Colon (tissue), 2 donors: Measurements from ENCODE around the gene PTPRF.
"Not testable (repeated sequence)": the region's sequence is repeated elsewhere in the genome, so short reads cannot be mapped to it uniquely, and the experiment has no call there.

Experiments used
- FAIRE-seq: peaks from 2 replicates; lab custom pipeline; 2012; peaks lifted over from hg19 to GRCh38; lab: Jason Lieb, UNC
- donor health status: control.
- donor health status: control.

Gene PTPRF

DNA sequence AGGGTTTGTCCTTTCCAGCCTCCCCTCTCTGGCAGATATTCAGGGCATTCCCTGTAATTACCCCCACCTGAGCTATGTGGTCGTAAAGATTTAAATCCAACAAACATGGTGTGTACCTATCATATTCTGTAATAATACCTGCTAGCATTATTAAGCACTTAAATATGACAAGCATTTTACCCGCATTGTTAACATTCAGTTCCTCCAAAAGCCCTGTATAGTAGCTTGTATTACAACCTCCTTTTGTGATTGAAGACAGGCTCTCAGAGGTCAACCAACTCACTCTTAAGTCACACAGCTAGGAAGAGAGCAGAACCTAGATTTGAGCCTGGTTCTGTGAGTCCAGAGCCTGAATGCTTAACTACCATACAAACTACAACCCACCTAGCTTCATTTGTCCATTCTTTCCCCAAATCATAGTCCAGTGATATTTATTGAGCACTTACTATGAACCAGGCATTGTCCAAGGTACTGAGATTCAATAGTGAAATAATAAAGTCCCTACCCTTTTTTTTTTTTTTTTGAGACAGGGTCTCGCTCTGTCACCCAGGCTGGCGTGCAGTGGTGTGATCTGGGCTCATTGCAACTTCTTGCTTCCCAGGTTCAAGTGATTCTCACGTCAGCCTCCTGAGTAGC, 105.4 kb downstream of the PTPRF start:
- FAIRE-seq: no peak

DNA sequence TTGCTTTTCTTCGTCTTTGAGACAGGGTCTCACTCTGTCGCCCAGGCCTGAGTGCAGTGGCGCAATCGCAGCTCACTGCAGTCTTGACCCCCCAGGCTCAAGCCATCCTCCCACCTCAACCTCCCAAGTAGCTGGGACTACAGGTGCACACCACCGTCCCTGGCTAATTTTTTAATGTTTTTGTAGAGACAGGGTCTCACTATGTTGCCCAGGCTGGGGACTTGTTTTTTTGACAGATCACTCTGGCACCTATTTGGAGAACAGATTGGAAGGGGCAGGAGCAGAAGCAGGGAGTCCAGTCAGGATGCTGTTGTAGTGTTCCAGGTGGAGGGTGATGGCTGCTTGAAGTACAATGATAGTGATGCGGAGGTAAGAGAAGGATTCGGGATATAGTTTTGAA, 106.6 kb downstream of the PTPRF start:
- no peak for FAIRE-seq

DNA sequence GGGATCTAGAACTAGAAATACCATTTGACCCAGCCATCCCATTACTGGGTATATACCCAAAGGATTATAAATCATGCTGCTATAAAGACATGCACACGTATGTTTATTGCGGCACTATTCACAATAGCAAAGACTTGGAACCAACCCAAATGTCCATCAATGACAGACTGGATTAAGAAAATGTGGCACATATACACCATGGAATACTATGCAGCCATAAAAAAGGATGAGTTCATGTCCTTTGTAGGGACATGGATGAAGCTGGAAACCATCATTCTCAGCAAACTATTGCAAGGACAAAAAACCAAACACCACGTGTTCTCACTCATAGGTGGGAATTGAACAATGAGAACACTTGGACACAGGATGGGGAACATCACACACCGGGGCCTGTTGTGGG, 107.7 kb downstream of the PTPRF start:
- FAIRE-seq: not testable (repeated sequence)

DNA sequence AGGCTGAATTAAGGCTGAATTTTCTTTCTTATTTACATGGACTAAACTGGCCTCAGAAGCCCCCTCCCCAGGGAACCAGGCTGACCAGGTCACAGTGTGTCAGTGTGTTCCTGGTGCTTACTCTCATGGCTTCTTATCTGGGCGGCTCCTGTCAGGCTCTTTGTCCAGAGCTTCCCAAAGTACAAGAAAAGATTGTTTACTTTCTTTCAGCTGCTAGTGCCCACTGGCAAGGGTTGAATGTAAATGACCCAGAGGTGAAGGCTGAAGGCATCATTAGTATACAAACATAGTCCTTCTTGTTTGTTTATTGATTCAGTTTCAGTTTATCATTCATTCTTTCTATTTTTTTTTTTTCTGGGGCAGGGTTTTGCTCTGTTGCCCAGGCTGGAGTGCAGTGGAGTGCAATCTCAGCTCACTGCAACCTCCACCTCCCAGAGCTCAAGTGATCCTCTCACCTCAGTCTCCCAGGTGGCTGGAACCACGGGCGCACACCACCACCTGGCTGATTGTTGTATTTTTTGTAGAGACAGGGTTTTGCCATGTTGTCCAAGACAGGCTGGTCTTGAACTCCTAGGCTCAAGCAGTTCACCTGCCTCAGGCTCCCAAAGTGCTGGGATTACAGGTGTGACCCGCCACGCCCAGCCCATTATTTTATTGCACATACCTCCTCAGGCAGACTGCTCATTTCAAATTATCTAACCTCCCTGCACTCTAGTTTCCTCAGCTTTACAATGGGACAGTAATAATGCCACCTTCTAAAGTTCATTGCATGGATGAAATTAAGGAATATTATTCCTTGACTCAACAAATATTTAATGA, 109.5 kb downstream of the PTPRF start:
- no peak for FAIRE-seq

DNA sequence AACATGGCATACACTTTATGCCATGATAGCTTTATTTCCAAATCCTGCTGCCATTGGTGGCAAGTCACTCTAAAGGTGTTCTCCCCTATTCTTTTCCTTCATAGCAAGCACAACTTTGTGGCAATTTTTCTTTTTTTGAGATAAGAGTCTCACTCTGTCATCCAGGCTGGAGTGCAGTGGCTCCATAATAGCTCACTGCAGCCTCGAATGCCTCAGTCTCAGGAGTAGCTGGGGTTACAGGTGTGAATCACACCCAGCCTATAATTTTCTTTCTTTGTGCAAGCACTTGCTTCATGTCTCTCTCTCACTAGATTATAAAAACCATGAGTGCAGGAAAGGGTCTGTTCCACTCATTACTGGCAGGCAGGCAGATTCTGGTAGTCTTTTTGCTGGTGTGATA, 113.9 kb downstream of the PTPRF start:
- FAIRE-seq: no peak

DNA sequence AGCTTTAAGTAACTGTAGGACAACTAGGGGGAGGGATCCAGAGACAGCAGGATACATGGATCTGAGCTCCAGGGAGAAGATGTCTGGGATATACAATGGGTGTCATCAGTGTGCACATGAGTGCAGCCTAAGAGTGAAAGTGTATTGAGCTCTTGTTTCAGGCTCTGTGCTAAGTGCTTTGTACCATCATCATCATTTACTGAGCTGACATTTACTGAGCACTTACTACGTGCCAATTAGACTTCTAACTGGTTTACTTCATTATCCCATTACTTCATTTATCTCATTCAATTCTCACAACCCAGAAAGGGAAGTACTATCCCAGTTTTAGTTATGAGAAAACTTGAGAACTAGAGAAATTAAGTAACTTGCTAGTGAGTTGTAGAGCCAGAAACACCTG, 114.8 kb downstream of the PTPRF start:
- FAIRE-seq: no peak

DNA sequence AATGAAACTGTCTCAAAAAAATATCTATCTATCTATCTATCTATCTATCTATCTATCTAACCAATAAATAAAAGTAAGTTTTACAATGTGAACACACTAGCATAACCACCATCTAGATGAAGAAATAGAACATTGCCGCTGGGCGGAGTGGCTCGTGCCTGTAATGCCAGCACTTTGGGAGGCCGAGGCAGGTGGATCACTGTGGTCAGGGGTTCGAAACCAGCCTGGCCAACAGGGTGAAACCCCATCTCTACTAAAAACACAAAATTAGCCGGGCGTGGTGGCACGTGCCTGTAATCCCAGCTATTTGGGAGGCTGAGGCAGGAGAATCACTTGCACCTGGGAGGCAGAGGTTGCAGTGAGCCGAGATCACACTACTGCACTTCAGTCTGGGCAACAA, 116.6 kb downstream of the PTPRF start:
- FAIRE-seq: not testable (repeated sequence)

DNA sequence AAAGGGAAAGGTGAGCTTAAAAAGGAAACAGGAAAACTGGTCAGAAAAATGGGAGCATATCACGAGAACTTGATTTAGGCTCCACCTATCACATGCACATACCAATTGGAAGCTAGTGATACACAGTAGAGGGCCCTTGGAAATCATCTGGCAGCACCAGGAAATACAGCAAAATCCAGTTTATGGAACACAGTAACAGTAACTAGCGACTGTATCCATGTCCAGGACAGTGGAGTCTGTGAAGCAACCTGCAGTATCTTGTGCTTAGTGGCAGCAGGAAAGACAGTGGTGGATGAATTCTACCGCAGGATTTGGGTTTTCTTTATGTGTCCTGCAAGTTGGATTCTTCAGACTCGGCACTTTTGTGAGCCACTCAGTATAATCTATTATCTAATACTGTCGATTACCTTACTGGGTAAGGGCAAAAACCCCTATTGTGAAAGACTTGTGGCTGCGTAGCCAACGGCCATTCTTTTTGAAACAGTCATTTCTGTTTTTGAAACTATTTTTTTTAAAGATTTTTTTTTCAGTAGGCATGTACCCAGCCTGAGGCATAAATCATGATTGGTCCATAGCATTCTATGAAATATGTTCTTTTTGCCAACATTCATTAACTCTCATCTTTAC, 117.7 kb downstream of the PTPRF start:
- no peak for FAIRE-seq

DNA sequence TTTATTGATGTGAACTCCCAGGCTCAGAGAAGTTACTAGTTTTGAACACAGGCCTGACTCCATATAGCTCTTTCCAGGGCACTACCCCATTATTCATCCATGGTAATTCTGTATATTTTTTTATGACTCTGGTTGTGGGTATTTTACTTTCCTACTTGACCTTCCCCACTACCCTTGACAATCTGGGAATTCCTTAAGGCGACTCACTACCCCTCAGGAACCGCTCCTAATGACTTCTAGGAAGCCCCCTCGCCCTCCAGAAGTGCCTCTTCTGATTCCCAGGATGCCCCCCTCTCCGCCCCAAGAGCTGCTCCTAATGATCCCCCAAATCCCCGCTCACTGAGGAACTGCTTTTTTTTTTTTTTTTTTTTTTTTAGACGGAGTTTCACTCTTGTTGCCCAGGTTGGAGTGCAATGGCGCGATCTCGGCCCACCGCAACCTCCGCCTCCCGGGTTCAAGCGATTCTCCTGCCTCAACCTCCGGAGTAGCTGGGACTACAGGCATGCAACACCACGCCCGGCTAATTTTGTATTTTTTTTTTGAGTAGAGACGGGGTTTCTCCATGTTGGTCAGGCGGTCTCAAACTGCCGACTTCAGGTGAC, 118.3 kb downstream of the PTPRF start:
- no peak for FAIRE-seq

DNA sequence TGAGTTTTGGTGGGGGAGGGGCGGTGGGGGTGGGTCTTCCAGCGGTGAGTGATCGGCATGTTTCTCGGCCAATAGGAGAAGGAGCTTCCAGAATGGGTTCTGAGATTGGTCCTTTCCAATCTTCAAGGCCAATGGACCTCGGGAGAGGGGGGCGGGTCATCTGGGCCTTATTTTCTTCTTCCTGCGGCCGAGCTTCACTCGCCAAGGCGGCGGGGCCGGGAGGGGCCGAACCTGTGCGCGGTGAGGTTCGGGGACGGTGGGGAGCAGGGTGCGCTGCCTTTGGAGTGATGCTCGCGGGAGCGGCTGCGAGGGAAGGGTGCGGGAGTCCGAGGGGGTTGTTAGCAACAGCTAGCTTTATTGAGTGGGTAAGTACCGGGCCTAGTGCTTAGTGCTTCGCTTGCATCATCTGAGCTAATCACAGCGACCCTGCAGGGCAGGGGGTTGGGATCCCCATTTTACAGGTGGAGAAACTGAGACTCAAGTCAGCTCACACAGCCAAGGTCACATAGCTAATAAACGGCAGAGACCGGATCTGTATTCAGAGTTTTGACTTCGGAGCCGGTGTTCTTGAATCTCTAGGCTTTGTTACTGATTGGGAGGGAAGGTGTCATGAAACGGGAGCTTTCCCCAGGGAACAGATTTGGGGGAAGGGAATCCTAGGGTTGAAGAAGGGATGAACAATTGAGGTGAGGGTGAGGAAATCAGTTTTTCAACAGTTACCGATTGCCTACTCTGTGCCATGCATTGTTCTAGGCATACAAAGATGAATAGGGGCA, 119.8 kb downstream of the PTPRF start:
- no peak for FAIRE-seq

DNA sequence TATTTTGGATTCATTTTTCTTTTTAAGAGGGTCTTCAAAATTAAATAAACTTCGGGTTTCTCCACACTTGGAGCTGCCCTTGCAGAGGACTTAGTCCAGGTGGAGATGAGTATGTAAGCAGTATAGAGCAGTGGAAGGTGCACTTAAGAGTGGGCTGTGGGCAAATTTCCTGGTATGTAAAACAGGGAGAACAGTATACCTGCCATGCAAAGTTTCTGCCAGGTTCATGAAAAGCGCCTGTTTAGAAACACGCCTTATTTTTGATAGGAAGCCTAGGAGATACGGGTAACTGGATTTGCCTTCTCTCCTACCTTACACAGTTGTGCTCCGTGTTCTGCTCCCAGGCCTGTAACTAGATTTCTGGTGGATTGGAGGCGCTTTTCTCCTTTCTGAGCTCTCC, 120.5 kb downstream of the PTPRF start:
- no peak for FAIRE-seq

DNA sequence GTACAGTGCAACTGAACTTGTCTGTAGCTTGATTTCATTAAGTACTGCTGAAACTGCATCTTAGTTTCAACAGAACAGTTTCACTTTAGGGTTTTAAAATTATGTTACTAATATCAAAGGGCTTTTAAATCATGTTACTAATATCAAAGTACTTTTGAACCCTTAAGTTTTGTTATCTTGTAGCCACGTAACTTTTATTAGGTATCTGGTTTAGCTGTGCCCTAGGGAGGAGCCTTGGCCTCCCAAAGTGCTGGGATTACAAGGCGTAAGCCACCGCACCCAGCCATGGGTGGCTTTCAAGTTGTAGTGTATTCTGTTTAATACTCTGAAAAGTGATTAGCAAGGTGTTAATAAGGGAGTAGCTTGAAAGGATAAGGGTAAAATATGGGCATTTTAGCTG, 121.2 kb downstream of the PTPRF start:
- no peak for FAIRE-seq

DNA sequence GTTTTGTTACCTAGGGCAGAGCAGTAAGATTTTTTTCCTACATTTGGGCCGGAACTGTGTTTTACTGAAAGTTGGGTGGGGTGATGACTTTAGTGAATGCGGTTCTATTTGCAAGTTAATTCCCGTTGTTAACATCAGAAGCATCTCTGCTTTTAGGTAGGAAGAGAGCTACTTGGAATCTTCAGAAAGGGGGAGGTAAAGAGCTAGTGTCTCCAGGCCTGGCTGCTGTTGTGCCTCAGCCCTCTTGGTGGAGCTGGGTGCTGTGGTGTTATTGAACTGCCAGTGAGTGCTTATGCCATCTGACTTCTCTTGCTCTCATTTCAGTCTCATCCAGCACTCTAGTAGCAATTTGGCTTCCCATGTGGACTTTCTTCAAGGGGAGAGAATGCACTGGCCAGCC, 122.7 kb downstream of the PTPRF start:
- FAIRE-seq: no peak

DNA sequence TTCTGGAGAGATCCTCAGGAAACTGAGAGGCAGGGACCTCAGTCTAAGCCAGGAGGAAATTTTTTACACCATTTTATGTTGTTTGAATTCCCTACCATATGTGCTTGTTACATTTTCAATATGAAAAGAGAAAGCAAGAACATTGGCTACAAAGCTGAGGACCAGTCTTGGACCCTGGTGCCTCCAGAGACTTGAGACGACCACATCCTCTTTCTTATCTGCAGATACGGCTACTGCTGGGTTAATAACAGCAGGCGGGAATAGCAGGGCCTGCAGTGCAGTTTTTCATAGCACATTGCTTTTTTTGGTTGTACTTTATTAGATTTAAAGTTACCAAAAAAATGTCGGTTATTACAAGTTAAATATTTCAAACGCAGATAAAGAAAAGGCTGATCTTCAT, 123.2 kb downstream of the PTPRF start:
- no peak for FAIRE-seq

DNA sequence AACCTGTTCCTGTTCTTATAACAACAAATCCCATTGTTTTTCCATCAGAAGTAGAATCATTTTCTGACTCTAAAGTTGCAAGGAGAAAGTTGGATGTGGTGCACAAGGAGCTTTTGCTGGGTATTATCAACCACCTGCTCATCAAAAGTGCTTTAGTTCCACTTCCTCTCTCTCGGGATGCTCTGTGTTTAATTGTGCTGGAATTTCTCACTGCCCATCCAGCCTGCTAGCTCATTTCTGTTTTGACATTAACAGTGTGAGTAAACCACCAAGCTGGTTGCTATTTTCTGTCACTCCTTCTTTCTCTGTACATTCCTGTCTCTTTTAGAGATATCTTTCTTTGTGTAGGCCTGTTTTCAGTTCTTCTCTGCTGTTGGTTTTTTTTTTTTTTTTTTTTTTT, 125.3 kb downstream of the PTPRF start:
- no peak for FAIRE-seq

DNA sequence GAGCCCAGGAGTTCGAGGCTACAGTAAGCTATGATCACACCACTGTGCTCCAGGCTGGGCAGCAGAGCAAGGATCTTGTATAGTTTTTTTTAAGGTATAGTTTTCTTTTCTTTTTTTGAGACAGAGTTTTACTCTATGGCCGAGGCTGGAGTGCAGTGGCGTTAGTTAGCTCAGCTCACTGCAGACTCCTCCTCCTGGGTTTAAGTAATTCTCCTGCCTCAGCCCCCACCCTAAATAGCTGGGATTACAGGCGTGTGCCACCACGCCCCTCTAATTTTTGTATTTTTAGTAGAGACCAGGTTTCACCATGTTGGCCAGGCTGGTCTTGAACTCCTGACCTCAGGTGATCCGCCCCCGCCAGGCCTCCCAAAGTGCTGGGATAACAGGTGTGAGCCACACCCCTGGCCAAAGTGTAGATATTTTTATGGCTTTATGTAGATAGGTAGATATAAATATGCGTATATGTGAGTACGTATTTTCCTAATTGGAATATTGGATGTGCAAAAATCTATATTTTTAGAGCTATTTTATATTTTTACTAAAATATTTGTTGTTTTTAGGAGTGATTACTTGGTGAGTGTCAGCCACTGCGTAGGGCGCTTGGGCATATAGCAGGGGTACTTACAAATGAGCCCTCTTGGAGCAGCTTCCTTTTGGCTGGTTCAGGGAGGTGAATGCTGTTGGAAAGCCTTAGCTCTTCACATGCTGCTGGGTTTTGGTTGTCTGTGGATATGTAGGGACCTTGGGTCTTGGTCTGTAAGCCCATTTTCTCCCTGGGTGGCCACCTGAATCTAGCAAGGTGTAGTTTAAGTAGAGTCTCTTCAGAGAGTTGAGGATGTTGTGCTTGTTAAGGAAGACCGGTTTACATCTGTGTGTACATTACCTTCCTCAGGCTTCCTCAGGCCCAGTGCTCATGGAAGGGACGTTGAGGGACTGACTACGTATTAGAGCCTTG, 128.8 kb downstream of the PTPRF start:
- FAIRE-seq: no peak

DNA sequence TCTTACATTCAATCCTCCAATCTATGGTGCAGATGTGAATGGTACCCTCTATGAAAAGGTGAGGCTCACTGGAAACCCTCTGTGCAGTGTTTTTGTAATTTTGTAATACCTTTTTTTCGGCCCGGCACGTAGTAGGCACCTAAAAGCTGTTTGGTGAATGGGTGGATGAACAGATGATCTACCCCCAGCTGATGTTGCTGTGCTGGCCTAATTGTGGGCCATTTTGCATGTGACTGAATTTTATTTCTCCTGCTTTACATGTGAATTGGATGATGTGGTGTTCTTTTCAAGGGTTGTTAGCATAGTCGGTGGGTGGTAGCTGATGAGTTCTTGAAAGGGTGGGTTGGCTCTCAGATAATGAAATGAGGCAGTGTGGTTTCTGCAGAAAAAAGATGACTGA, 129.7 kb downstream of the PTPRF start:
- FAIRE-seq: no peak

DNA sequence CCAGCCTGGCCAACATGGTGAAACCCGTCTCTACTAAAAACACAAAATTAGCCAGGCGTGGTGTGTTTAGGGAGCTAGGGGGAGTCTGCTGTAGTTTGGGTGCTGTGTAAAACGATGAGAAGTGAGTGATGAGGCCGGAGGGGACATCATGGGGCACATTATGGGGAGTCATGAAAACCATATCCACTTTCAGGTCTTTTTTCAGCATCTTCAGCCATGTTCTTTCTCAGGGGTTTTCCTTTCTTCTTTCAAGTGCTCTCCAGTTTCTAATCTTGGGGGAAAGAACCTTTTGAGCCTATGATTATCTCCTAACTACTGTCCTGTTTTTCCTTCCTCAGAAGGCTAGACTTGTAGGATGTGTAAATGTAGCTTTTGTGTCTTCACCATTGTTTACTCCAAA, 133.7 kb downstream of the PTPRF start:
- no peak for FAIRE-seq

DNA sequence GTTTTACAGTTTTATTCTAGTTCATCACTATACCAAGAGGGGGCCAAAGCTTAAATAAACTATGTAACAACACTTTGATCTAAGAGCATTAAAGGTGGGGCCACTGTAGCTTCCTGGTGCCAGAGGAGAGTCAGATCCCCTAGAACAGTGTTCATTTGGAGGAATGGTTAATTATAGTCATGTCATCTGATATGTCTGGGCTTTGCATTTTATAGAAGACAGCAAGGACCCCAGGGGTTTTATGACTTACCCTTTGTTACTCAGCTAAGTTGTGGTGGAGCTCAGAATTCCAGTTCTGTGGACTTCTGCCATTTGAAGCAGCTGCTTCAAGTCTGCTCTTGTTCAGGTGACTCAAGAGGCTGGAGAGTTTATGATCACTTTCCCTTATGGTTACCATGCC, 135.9 kb downstream of the PTPRF start:
- FAIRE-seq: no peak

DNA sequence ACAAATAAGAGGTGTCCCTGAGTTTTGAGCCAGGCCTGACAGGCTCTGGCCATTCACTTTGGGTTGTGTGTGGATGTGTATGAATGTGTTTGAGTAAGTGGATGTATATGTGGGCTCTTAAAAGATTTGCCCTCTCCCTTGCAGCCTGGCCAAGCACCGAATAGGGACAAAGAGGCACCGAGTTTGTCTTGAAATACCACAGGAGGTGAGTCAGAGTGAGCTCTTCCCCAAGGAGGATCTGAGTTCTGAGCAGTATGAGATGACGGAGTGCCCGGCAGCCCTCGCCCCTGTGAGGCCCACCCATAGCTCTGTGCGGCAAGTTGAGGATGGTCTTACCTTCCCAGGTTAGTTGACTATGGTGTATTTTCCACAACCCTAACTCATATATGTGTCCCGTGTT, 138.3 kb downstream of the PTPRF start:
- FAIRE-seq: no peak

DNA sequence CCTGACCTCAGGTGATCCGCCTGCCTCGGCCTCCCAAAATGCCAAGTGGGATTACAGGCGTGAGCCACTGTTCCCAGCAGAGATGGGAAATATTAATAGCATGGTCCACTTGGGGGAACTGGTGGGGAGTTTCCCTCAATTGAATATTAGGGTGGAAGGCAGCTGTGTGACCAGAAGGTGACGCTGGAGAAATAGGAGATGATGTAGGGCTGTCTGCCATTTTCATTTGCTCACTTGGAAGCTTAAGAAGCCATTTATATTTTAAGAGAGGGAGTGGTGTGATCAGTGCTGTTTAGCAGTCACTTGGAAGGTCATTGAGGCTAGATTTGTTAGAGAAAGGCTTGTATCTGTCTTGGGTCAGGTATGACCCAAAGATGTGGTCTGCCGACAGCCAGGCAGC, 139.2 kb downstream of the PTPRF start:
- FAIRE-seq: no peak
